Ishikawa (cell line): ENCODE data around the gene SAP30.
A peak's percentile ranks its signal among the peaks of the same experiment; 100 is the strongest.

Source experiments
- CEBPB ChIP-seq: IDR thresholded peaks from 2 replicates; pipeline ENCODE4 v1.6.1; 2012
- CREB1 ChIP-seq: IDR thresholded peaks from 2 replicates; pipeline ENCODE4 v1.6.1; 2012; ENCODE audit warnings: low read depth
- EGR1 ChIP-seq: IDR thresholded peaks from 2 replicates; pipeline ENCODE4 v1.6.1; 2012
- EP300 ChIP-seq: IDR thresholded peaks from 2 replicates; pipeline ENCODE4 v1.6.1; 2012; ENCODE audit warnings: borderline replicate concordance
- FOXM1 ChIP-seq: IDR thresholded peaks from 2 replicates; pipeline ENCODE4 v1.6.1; 2012; ENCODE audit warnings: low read depth, borderline replicate concordance
- MAX ChIP-seq: IDR thresholded peaks from 2 replicates; pipeline ENCODE4 v1.6.1; 2012
- NFIC ChIP-seq: IDR thresholded peaks from 2 replicates; pipeline ENCODE4 v1.6.1; 2012
- RAD21 ChIP-seq: IDR thresholded peaks from 2 replicates; pipeline ENCODE4 v1.6.1; 2012; ENCODE audit warnings: low read depth
- REST ChIP-seq: IDR thresholded peaks from 2 replicates; pipeline ENCODE4 v1.6.1; 2012; ENCODE audit warnings: low read depth, mild to moderate bottlenecking
- TAF1 ChIP-seq: IDR thresholded peaks from 2 replicates; pipeline ENCODE4 v1.6.1; 2012; ENCODE audit warnings: low read depth, mild to moderate bottlenecking
- TCF12 ChIP-seq: IDR thresholded peaks from 2 replicates; pipeline ENCODE4 v1.6.1; 2012; ENCODE audit warnings: low read depth
- TEAD4 ChIP-seq: IDR thresholded peaks from 2 replicates; pipeline ENCODE4 v1.6.1; 2012
- USF1 ChIP-seq: IDR thresholded peaks from 2 replicates; pipeline ENCODE4 v1.6.1; 2012
- YY1 ChIP-seq: IDR thresholded peaks from 2 replicates; pipeline ENCODE4 v1.6.1; 2012; ENCODE audit warnings: low read depth
- ZBTB7A ChIP-seq: IDR thresholded peaks from 2 replicates; pipeline ENCODE4 v1.6.1; 2012; ENCODE audit warnings: low read depth

SAP30 gene

GRCh38 chr4:173337463-173337862 lies 33.3 kb upstream of the SAP30 start:
- no peak for TF ChIP-seq CREB1
- no peak for TF ChIP-seq NFIC
- TF ChIP-seq FOXM1 = no peak
- TF ChIP-seq EP300 = no peak
- no peak for TF ChIP-seq TCF12
- TF ChIP-seq EGR1 = no peak
- no peak for TF ChIP-seq ZBTB7A
- TF ChIP-seq RAD21 = no peak
- TF ChIP-seq CEBPB = no peak
- TF ChIP-seq YY1 = no peak
- no peak for TF ChIP-seq MAX
- TF ChIP-seq TAF1 = no peak
- TF ChIP-seq TEAD4 = no peak
- no peak for TF ChIP-seq REST

- TF ChIP-seq CEBPB (no peak), TEAD4 (no peak), MAX (no peak), REST (no peak), NFIC (no peak), TCF12 (no peak), EGR1 (no peak), YY1 (no peak), CREB1 (no peak), USF1 (no peak), ZBTB7A (no peak), TAF1 (no peak), FOXM1 (no peak), RAD21 (no peak), EP300 (no peak)
Measured at GRCh38 chr4:173343832-173344397, 26.8 kb upstream of the SAP30 start.

GRCh38 chr4:173345648-173346047 lies 25.1 kb upstream of the SAP30 start:
- TF ChIP-seq FOXM1 = no peak

- peak; percentile 13; the same call in 1 of the 2 replicates for TF ChIP-seq EP300
- TF ChIP-seq TEAD4 = peak; percentile 75
- no peak for TF ChIP-seq REST
Measured at GRCh38 chr4:173346074-173346473, 24.7 kb upstream of the SAP30 start.

- TF ChIP-seq CREB1 = no peak
- no peak for TF ChIP-seq NFIC
- TF ChIP-seq MAX = no peak
- TF ChIP-seq RAD21 = no peak
- TF ChIP-seq EGR1 = no peak
- TF ChIP-seq YY1 = no peak
- TF ChIP-seq USF1 = no peak
- TF ChIP-seq EP300 = no peak
- no peak for TF ChIP-seq ZBTB7A
- no peak for TF ChIP-seq TCF12
- TF ChIP-seq TAF1 = no peak
- no peak for TF ChIP-seq FOXM1
- TF ChIP-seq TEAD4 = no peak
Measured at GRCh38 chr4:173347467-173347866, 23.3 kb upstream of the SAP30 start.
